GM12878 (cell line): Measurements from ENCODE around the gene CACNG1.

Experiments used
- BHLHE40 ChIP-seq, 2 experiments: fragments of 450-650 bp in 1 of 2; IDR thresholded peaks; 2 replicates each; pipeline ENCODE4 v1.6.1; 2011 to 2017; ENCODE audit warnings: low read depth in 2 of 2, borderline replicate concordance in 1 of 2, improper control_type of control experiment in 1 of 2, low read length in 1 of 2, mild to moderate bottlenecking in 1 of 2
- BMI1 ChIP-seq: fragments of 450-650 bp; IDR thresholded peaks from 2 replicates; pipeline ENCODE4 v1.6.1; 2016; ENCODE audit warnings: mild to moderate bottlenecking, moderate library complexity, borderline replicate concordance
- CHD2 ChIP-seq: IDR thresholded peaks from 2 replicates; pipeline ENCODE4 v1.6.1; 2011; ENCODE audit warnings: low read depth, low read length, improper control_type of control experiment, borderline replicate concordance
- FOXK2 ChIP-seq: fragments of 450-650 bp; IDR thresholded peaks from 2 replicates; pipeline ENCODE4 v1.6.1; 2017; ENCODE audit warnings: mild to moderate bottlenecking, moderate library complexity
- POLR2A ChIP-seq: IDR thresholded peaks from 2 replicates; pipeline ENCODE4 v1.6.1; 2011; ENCODE audit warnings: low read depth, mild to moderate bottlenecking, low read length
- RCOR1 ChIP-seq: conservative IDR thresholded peaks from 2 replicates; pipeline ENCODE4 v1.6.1; 2012; ENCODE audit warnings: low read depth, low read length, improper control_type of control experiment
- SIN3A ChIP-seq: IDR thresholded peaks from 2 replicates; pipeline ENCODE4 v1.6.1; 2012; ENCODE audit warnings: low read depth, low read length, improper control_type of control experiment
- SP1 ChIP-seq: IDR thresholded peaks from one replicate; pipeline ENCODE4 v1.6.1; 2011; ENCODE audit warnings: low read depth, low read length
- TCF3 ChIP-seq: IDR thresholded peaks from 2 replicates; pipeline ENCODE4 v1.6.1; 2012; ENCODE audit warnings: low read depth, mild to moderate bottlenecking, low read length, borderline replicate concordance; ENCODE audit not compliant: insufficient read depth
- ZNF274 ChIP-seq: IDR thresholded peaks from one replicate; pipeline ENCODE4 v1.8.0; 2011; ENCODE audit not compliant: insufficient read length, insufficient read depth
- TF ChIP-seq, protein P1 (sequence below), 3 experiments: IDR thresholded peaks in 2 of 3; conservative IDR thresholded peaks in 1 of 3; 2 replicates each; pipeline ENCODE4 v1.5.1; 2011; ENCODE audit warnings: low read depth in 3 of 3, low read length in 3 of 3, mild to moderate bottlenecking in 3 of 3, control low read depth in 2 of 3, moderate library complexity in 2 of 3, inconsistent platforms in 1 of 3, mixed read lengths in 1 of 3; ENCODE audit not compliant: control insufficient read depth in 2 of 3, insufficient read depth in 1 of 3; ENCODE audit errors: extremely low read depth in 1 of 3

DNA sequence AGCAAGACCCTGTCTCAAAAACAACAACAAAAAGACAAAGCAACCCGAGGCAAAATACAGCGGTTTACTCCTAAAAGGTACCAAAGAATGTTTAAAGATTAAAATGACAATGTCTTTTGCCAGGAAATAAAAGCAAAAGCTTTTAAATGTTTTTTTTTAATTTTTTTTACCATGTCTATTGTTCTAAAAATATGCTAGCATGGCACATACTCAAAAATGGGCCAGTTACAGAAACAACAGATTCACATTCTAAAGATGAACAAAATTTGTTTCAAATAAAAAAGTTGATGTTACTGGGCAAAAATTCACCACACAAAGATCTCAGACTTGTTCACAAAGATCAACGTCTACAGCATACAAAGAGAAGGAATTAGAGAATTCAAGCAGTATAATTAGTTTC lies 41.1 kb downstream of the CACNG1 start:
- TF ChIP-seq SIN3A, result no peak
- TF ChIP-seq, protein P1, sequence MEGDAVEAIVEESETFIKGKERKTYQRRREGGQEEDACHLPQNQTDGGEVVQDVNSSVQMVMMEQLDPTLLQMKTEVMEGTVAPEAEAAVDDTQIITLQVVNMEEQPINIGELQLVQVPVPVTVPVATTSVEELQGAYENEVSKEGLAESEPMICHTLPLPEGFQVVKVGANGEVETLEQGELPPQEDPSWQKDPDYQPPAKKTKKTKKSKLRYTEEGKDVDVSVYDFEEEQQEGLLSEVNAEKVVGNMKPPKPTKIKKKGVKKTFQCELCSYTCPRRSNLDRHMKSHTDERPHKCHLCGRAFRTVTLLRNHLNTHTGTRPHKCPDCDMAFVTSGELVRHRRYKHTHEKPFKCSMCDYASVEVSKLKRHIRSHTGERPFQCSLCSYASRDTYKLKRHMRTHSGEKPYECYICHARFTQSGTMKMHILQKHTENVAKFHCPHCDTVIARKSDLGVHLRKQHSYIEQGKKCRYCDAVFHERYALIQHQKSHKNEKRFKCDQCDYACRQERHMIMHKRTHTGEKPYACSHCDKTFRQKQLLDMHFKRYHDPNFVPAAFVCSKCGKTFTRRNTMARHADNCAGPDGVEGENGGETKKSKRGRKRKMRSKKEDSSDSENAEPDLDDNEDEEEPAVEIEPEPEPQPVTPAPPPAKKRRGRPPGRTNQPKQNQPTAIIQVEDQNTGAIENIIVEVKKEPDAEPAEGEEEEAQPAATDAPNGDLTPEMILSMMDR (IDR thresholded peaks at IDR 0.05 in 2 of 3, conservative IDR thresholded peaks at IDR 0.05 in 1 of 3; ENCODE audit: control insufficient read depth in 2 of 3, extremely low read depth in 1 of 3, insufficient read depth in 1 of 3, low read depth in 3 of 3, low read length in 3 of 3), result no peak
- no peak for TF ChIP-seq SP1
- TF ChIP-seq FOXK2, result no peak
- TF ChIP-seq CHD2, result no peak
- no peak for TF ChIP-seq BMI1
- TF ChIP-seq RCOR1, result no peak
- no peak for TF ChIP-seq BHLHE40 (IDR thresholded peaks at IDR 0.05; ENCODE audit: borderline replicate concordance in 1 of 2, low read depth in 2 of 2, low read length in 1 of 2)
- TF ChIP-seq TCF3, result no peak
- TF ChIP-seq POLR2A, result no peak
- TF ChIP-seq ZNF274, result no peak
